ENCODE measurements around the gene CHKA. TPM values are rescaled to one million over a fixed set of nuclear protein-coding genes. Genes with fewer than 3 reads are reported as not detected.
A peak's percentile ranks its signal among the peaks of the same experiment; 100 is the strongest.
"Not testable (repeated sequence)": the region's sequence is repeated elsewhere in the genome, so short reads cannot be mapped to it uniquely, and the experiment has no call there.

The CHKA gene
- total and polyA plus RNA-seq, 2 of the 8 experiments (the other 6 are each of a cell fraction or from before 2014, with no cell fraction given): 61.2 to 86.6 TPM

- TF ChIP-seq BACH1 (IDR thresholded peaks at IDR 0.05; ENCODE audit: low read length) (no peak), SIX5 (IDR thresholded peaks at IDR 0.05; ENCODE audit: low read depth, low read length) (no peak)
Measured at GRCh38 chr11:68093565-68093964, 27.6 kb downstream of the CHKA start (continued).

GRCh38 chr11:68092946-68093345 lies 28.2 kb downstream of the CHKA start:
- WGBS, 2 experiments (ENCODE audit: extremely low coverage in 1 of 2, insufficient coverage in 1 of 2, insufficient read length in 1 of 2, insufficient replicate concordance in 2 of 2, low coverage in 1 of 2, low lambda C conversion rate in 2 of 2, missing lambda C conversion rate in 1 of 2): 84% methylated on average over 2 of the region's 3 CpGs; no CpG with 5 or more reads in 1 of the 2 experiments
- peaks cover 4 to 84% of the 10 kb centered on the region in 2 experiments; a peak in 3 of 4 replicates for H3K79me2 ChIP-seq (ENCODE audit: control insufficient read depth in 1 of 2, insufficient read depth in 2 of 2, low read length in 2 of 2)
- ChIA-PET CTCF (ENCODE audit: partially characterized antibody) (interaction anchor here (1.2 to 1.3 kb wide), 2 partner anchors 35 to 602 kb away, joined by 3 read pairs; no protein-coding TSS in a partner anchor), POLR2A (ENCODE audit: partially characterized antibody) (interaction anchor here (1.0 to 2.2 kb wide), 4 partner anchors 11 to 31 kb away, joined by 4 to 10 read pairs (median 8); no protein-coding TSS in a partner anchor)
- FAIRE-seq; H3K23ac ChIP-seq (ENCODE audit: insufficient read length); H4K91ac ChIP-seq (replicated peaks; ENCODE audit: insufficient read length, low read length); H3K56ac ChIP-seq (replicated peaks; ENCODE audit: insufficient read length, low read depth, low read length); H2BK15ac ChIP-seq (ENCODE audit: low read length); H3K23me2 ChIP-seq (ENCODE audit: low read depth, low read length); H3K79me1 ChIP-seq (ENCODE audit: low read depth, low read length); H3K4me1 ChIP-seq (replicated peaks in 1 of 4; ENCODE audit: control insufficient read depth in 3 of 4, insufficient read depth in 4 of 4, low read length in 3 of 4); H3K9ac ChIP-seq (replicated peaks in 1 of 4; ENCODE audit: extremely low read depth in 1 of 4, low read depth in 3 of 4, low read length in 3 of 4); H2BK12ac ChIP-seq (ENCODE audit: low read depth, low read length); H2AK5ac ChIP-seq (ENCODE audit: low read depth, low read length); H3K4ac ChIP-seq (replicated peaks; ENCODE audit: insufficient read length, low read depth, low read length); H3K27ac ChIP-seq (ENCODE audit: low read depth, low read length); H3K27me3 ChIP-seq (replicated peaks in 1 of 4; ENCODE audit: control insufficient read depth in 3 of 4, extremely low read depth in 1 of 4, insufficient read depth in 3 of 4, low read length in 3 of 4); H2BK5ac ChIP-seq (ENCODE audit: low read depth, low read length); H3K9me3 ChIP-seq (ENCODE audit: insufficient read depth in 2 of 2, low read depth in 1 of 2, low read length in 1 of 2); H4K8ac ChIP-seq (ENCODE audit: extremely low read depth, insufficient read depth, low read length); H3K4me3 ChIP-seq (ENCODE audit: extremely low read depth in 1 of 4, insufficient read depth in 2 of 4, low read depth in 3 of 4, low read length in 4 of 4); H2BK20ac ChIP-seq (ENCODE audit: low read length); H4K5ac ChIP-seq (ENCODE audit: insufficient read length, low read depth, low read length); H3K18ac ChIP-seq (ENCODE audit: extremely low read depth, low read length); H3K14ac ChIP-seq (ENCODE audit: insufficient read length); H2AFZ ChIP-seq (ENCODE audit: low read length); H2BK120ac ChIP-seq (replicated peaks; ENCODE audit: low read depth, low read length); H3K4me2 ChIP-seq (ENCODE audit: insufficient read depth in 1 of 2, low read depth in 2 of 2, low read length in 2 of 2): not testable (repeated sequence)
- H3K36me3 ChIP-seq (ENCODE audit: control insufficient read depth in 2 of 4, insufficient read depth in 4 of 4, low read length in 3 of 4): peaks cover 0 to 21% (median 4%) of the 10 kb centered on the region in 4 experiments; a peak in 5 of 8 replicates
- peaks cover 10 to 11% of the 10 kb centered on the region in 2 experiments for H4K20me1 ChIP-seq (replicated peaks in 1 of 2; ENCODE audit: control insufficient read depth in 1 of 2, insufficient read depth in 2 of 2, low read length in 2 of 2)
- DNase-seq (ENCODE audit: low read depth in 1 of 2, low spot score in 2 of 2): peak in 1 of 2 experiments; percentile 22

Measured in H1 (cell line).